Dermis blood vessel endothelial cell (primary cell): Measurements from ENCODE around the gene RCE1. TPM values are rescaled to one million over a fixed set of nuclear protein-coding genes. Genes with fewer than 3 reads are reported as not detected.
A peak's percentile ranks its signal among the peaks of the same experiment; 100 is the strongest.

Experiments used
- DNase-seq: peaks from one replicate; pipeline ENCODE4 v3.0.0; 2010
- total RNA-seq: library from RNA; depleted of rRNA; stranded (reverse); fragments of >200 nt; gene quantifications from 2 replicates; pipeline ENCODE4 v1.2.3, GENCODE V29; 2014

RCE1 gene
- total RNA-seq, 1 donor from 2014 or later: 17.0 TPM

DNA sequence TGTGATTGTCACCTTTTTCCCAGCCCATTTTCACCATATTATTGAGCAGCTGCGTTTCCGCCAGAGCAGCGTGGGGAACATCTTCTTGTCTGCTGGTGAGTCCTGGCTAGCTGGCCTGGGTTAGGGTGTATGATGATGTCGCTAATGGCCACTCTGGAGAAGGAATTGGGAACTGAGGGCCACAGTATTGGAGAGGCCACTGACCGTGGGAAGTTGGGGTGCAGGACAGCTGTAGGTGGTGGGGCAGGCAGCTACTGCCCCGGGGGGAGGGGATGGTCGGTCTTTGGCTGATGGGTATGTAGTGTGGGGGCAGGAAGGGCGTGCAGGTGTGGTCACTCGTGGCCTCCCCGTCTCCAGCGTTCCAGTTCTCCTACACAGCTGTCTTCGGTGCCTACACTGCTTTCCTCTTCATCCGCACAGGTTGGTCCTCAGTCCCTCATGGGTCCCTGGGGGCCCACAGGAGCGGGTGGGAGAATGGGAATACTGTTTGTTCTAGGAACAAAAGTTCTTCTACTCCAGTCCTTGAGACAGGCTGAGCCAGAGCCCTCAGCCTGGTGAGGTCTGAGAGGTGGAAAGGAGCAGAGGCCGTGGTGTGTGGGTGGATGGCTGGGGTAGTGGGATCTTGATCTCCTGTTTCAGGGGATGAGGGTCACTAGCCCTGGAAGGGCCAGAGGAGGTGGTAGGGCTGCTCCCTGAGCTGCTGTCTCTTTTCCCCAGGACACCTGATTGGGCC, 2.1 kb downstream of the RCE1 start:
- DNase-seq: no peak

- no peak for DNase-seq
Observed at GRCh38 chr11:66845876-66846212, 2.6 kb downstream of the RCE1 start.

- peak; percentile 61 for DNase-seq
Observed at GRCh38 chr11:66846671-66847091, 3.4 kb downstream of the RCE1 start.

- DNase-seq: no peak
Observed at GRCh38 chr11:66847461-66848232, 4.4 kb downstream of the RCE1 start.

- DNase-seq: no peak
Observed at GRCh38 chr11:66848671-66849500, 5.6 kb downstream of the RCE1 start.

DNA sequence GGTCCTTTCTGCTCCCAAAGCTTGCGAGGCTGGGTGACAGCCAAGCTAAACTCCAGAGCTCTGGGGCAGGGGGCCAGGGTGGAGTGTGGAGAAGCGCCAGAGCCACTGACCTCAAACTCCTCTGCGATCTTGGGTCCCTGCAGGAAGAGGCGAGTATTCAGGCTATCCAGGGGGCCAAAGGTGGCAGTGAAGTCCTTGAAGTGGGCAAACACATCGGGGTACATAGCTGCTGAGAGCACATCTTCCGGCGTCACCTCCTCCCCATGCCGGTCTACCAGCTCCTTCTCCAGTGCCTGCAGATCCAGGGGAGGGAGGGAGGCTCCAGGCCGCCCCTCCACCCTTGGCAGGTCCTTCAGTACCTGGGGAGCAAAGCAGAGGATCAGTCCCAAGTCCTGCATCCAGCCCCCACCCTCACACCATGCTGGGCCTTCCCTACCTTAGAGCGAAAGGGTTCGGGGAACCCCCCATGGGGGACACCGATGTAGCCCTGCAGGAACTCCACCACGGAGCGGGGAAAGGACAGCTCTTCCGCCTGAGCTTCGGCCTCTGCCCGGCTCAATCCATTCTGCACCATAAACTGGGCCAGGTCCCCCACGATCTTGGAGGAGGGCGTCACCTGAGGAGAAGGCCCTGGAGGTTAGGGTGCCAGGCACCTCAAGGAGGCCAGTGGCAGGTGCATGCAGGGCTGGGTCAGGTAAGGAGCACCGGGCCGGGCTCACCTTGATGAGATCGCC, 6.4 kb downstream of the RCE1 start:
- no peak for DNase-seq

- DNase-seq: no peak
Observed at GRCh38 chr11:66850235-66850587, 7.0 kb downstream of the RCE1 start.

- no peak for DNase-seq
Observed at GRCh38 chr11:66850588-66851238, 7.5 kb downstream of the RCE1 start.

DNA sequence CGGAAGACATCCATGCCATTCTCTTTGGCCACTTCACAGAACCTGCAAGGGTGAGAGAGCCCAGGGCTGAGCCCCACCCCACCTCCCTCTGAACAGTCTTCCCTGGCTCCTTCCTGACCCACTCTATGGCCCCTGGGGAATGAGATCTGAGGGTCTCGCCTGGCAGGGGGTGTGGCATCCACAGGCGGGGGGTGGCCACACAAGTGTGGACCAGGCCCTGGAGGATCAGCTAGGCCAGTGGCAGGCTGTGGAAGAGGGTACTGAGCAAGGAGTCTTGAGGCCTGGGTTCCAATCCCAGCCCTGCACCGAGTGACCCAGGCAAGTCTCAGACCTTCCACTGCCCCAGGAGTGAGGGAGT, 8.0 kb downstream of the RCE1 start:
- DNase-seq: no peak

DNA sequence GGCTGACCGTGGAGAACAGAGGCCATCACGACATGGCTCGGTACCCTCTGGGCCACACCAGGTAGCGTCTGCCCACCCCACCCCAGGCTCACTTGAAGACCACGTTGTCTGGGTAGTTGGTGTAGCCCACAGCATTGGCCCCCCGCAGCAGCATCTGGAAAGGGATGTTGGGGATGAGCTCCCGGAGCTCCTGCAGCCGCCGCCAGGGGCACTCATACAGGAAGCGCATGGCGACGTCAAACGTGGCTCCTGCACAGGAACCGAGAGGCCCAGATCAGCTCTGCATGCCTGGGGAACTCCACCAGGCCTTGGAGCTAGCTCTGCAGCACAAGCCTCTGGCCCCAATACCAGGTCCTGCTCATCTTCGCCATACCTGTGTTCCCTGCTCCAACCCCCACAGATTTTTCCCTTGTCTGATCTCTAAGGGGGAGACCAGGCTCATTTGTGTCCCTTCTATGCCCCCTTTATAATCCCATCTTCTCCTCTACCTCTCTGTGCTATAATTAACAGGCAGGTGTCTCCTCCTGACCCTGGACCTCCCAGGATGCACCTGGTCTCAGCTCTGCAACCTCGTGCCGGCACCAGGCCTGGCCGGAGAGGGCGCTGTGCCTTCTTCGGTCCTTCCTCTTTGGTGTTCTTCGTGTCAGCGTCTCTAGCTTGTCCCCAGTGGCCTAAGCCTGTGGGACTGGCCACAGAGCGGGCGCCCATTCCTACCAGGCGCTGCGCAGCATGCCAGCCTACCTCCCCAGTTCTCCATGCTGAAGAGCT, 8.6 kb downstream of the RCE1 start:
- DNase-seq: peak; percentile 63

- no peak for DNase-seq
Observed at GRCh38 chr11:66852466-66853241, 9.4 kb downstream of the RCE1 start.

DNA sequence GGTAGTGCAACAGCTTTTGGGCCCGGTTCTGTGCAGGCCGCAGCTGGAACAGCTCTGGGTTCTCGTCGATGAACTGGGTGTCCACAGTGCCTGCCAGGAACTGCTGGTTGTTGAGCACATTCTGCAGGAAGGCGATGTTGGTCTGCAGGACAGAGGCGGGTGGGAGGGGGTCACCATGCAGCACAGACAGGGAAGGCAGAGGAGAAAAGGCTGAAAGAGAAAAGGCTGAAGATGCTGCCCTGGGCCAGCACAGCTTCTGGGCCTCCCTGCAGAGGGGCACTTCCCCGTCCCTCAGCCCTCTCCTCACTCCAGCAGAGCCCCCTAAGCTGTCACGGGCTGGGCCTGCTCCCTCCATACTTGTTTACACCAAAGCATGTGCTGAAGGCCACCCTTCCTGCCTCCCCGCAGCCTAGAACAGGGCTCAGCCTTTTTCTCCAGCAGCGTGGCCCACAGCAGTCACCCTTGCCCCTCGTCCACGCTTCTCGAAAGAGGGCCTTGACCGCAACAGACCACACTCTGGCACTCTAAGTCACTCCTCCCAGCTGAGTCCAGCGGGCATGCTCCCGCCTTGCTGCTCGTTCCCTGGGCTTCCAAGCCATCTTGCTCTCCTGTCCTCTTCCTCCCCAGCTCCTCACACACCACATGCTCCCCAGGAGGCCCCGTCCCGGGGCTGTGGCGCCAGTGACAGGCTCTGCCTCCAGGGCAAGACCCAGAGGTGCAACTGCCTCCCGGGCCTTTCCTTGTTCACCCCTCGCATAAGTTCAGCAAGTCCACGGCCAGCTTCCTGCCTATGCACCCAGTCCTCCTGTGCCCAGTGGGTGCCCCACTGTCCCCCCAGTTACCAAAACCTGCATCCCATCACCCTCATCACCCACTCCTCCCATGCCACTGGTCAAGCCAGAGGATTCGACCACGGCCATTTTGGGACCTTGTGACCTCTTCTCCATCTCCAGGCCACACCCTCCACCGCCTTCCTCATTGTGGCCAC, 10.3 kb downstream of the RCE1 start:
- no peak for DNase-seq

- no peak for DNase-seq
Observed at GRCh38 chr11:66854231-66854661, 11.0 kb downstream of the RCE1 start.

DNA sequence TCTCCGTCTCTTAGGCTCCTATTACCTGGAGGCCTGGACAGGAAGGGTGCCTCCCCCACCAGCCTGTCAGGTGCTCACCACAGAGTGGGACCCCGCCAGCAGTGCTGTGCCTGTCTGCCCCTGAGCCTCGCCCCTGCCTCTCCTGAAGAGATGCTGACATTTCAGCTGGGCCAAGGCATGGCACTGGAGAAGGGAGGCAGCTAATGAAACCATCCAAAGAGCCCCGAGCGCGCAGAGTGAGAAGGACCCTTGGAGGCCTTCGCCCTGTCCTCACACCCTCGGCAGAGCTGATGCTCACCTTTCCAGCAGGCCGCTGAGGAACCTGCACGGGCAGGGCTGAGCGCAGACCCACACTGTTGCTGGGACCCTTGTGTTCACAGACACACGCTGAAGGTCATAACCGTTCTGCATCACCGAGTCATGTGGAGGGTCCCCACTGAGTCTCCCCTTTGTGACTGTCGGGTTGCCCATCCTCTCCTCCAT, 11.5 kb downstream of the RCE1 start:
- DNase-seq: no peak

GRCh38 chr11:66855574-66856495, 12.6 kb downstream of the RCE1 start:
- peak; percentile 88 for DNase-seq

GRCh38 chr11:66856496-66857233, 13.4 kb downstream of the RCE1 start, which contains the start of gene LRFN4:
Gene LRFN4 (plus strand): TSS chr11:66857064. CDS start chr11:66857745, 681 bp downstream.
- DNase-seq: peak; percentile 59
